ENCODE data around the gene SF1.

The SF1 gene

GRCh38 chr11:64784813-64785581 lies 6.7 kb upstream of the SF1 start:
- no peak for DNase-seq

- DNase-seq = no peak
Observed at GRCh38 chr11:64778223-64778472, 194 bp downstream of the SF1 start.

GRCh38 chr11:64777449-64778222 lies 706 bp downstream of the SF1 start:
- DNase-seq = peak in 54 of 58 donors; percentile 27 to 85 (median 72)

GRCh38 chr11:64776875-64777274 lies 1.5 kb downstream of the SF1 start:
- no peak for DNase-seq

- DNase-seq = no peak
Observed at GRCh38 chr11:64776425-64776824, 1.9 kb downstream of the SF1 start.

GRCh38 chr11:64774144-64774543 lies 4.2 kb downstream of the SF1 start:
- DNase-seq = no peak

- DNase-seq = no peak
Observed at GRCh38 chr11:64772303-64773018, 5.9 kb downstream of the SF1 start.

GRCh38 chr11:64771861-64772260 lies 6.5 kb downstream of the SF1 start:
- no peak for DNase-seq

GRCh38 chr11:64770120-64770519 lies 8.2 kb downstream of the SF1 start:
- no peak for DNase-seq

GRCh38 chr11:64769283-64769682 lies 9.1 kb downstream of the SF1 start:
- no peak for DNase-seq

- no peak for DNase-seq
Observed at GRCh38 chr11:64768300-64768694, 10.0 kb downstream of the SF1 start.

- peak in 17 of 58 donors; percentile 10 to 77 (median 33) for DNase-seq
Observed at GRCh38 chr11:64767344-64768299, 10.7 kb downstream of the SF1 start.

- no peak for DNase-seq
Observed at GRCh38 chr11:64766881-64767280, 11.5 kb downstream of the SF1 start.

- no peak for DNase-seq
Observed at GRCh38 chr11:64765851-64766665, 12.3 kb downstream of the SF1 start.

GRCh38 chr11:64765291-64765850 lies 13.0 kb downstream of the SF1 start:
- DNase-seq = peak in 3 of 58 donors; percentile 12 to 23 (median 21)

GRCh38 chr11:64764753-64765152 lies 13.6 kb downstream of the SF1 start:
- no peak for DNase-seq

- no peak for DNase-seq
Observed at GRCh38 chr11:64764040-64764611, 14.2 kb downstream of the SF1 start.

GRCh38 chr11:64763526-64764039 lies 14.8 kb downstream of the SF1 start:
- peak in 9 of 58 donors; percentile 16 to 69 (median 48) for DNase-seq
